ENCODE measurements around the gene SULT4A1.

SULT4A1 gene

GRCh38 chr22:43848366-43849171 lies 13.7 kb downstream of the SULT4A1 start:
- no peak for FAIRE-seq
- DNase-seq (ENCODE audit: extremely low spot score, insufficient read length, low read depth), result no peak

DNA sequence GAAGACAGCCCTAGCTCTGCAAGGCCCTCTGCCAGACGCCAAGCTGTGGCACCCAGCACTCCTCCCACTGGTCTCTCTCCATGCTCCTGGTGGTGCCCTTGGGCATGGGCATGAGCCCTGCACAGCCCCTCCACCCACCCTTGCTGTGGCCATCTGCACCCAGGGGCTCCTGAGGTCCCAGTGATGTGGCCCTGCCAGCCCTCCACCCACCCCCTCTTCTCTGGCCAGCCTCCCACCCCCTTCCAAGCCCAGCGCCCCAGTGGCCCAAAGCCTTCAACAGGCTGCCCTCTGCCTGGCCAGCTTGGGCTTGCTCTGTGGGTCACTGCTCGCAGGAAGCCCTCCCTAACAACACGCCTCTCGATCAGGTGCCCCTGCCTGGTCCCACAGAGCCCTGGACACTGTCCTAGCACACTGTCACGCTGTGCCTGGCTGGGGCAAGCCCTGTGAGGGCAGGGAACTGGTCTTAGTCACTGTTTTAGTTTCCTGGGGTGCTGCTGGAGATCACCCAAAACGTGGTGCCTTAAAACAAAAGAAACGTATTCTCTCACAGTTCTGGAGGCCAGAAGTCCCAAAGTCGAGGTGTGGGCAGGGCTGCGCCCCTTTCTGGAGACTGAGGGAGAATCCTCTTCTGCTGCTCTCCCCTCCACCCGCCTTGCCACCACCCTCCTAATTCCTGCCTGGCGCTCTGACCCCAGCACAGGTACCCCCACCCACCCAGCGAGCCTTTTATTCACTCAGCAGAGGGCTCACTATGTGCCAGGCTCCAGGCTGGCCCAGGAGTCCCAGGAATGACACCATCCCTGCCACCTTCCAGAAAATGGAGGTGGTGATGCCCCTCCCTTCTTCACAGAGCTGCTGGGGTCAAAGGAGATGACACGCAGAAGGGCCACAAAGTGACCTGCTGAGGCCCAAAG lies 14.7 kb downstream of the SULT4A1 start:
- FAIRE-seq, result no peak

DNA sequence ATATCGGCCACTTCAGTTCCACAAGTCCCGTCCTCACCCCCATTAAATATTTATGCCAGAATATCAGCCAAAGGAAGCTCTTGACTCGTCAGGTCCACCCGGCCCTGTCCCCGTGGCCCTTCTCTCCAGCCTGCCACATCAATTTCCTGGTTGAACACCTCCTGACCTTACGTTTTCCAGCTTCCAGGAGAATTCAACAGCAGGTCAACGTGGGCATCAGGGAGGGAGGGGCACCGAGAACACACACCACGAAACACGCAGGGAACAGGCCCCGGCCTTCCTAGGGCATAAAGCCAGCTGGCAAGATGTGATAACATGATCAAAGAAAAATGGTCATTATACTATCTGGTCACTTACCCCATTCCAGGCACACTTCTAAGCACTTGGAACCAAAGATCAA lies 15.3 kb downstream of the SULT4A1 start:
- DNase-seq (ENCODE audit: extremely low spot score, insufficient read length, low read depth) (no peak), FAIRE-seq (no peak)

More for the DNA sequence above, 14.7 kb downstream of the SULT4A1 start:
- no peak for DNase-seq (ENCODE audit: extremely low spot score, insufficient read length, low read depth)

DNA sequence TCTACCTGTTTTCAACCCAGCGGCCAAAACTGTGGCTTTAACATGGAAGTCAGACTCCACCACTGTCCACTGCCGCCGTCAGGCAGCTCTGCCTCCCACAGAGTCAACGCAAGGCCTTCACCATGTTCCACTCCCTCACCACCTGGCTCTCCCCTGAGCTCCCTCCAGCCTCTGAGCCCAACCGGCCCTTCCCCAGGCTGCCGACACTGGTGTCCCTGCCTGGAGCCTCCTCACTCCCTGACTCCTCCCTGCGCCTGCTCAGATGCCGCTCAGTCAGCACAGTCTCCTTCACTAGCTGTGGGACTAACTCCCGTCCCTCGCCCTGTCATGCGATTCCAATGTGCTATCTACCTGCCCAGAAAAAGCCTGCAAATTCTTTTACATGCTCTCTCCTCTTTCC lies 16.3 kb downstream of the SULT4A1 start:
- DNase-seq (ENCODE audit: extremely low spot score, insufficient read length, low read depth) (no peak), FAIRE-seq (no peak)

- FAIRE-seq, result no peak
- no peak for DNase-seq (ENCODE audit: extremely low spot score, insufficient read length, low read depth)
Observed at GRCh38 chr22:43844560-43845545, 17.5 kb downstream of the SULT4A1 start.

GRCh38 chr22:43843783-43844530 lies 18.4 kb downstream of the SULT4A1 start:
- DNase-seq (ENCODE audit: extremely low spot score, insufficient read length, low read depth) (no peak), FAIRE-seq (no peak)

DNA sequence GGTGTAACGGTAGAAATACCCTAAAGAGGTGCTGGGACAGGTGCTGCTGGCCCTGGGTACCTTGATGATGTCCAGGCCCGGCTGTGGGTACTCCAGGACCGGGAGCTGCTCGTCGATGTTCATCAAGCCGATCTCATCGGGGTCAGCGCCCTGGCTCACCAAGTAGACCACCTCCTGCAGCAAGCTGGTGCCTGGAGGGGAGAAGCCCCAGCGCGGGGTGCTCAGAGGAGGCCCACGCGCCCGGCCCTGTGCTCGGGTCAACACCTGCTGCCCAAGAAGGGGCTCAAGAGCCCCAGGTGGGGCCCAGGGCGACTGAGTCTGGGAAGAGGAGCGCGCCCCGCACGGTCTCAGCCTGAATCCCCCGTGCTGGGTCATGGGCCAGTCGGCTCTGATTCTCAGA lies 20.6 kb downstream of the SULT4A1 start:
- no peak for DNase-seq (ENCODE audit: extremely low spot score, insufficient read length, low read depth)
- no peak for FAIRE-seq

- FAIRE-seq (no peak), DNase-seq (ENCODE audit: extremely low spot score, insufficient read length, low read depth) (no peak)
Observed at GRCh38 chr22:43840851-43841250, 21.5 kb downstream of the SULT4A1 start.

DNA sequence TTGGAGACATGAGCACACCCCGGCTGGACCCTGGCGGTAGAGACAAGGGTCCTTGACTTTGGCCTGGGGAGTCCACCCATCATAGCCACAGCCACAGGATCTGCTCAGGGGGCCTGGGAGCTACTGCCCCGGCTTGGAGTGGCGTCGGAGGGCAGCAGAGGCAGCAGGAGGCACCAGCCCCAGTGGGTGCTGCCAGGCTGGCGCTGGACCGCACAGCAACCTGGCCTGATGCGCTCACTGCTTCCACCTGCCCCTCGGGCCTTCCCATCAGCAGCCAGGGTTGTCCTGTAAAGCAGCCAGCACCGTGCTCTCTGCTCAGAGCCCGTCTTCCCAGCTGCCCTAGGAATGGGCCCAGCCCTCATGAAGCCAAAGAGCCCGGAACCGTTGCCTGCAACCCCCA lies 21.9 kb downstream of the SULT4A1 start:
- DNase-seq (ENCODE audit: extremely low spot score, insufficient read length, low read depth) (no peak), FAIRE-seq (no peak)

- no peak for FAIRE-seq
- DNase-seq (ENCODE audit: extremely low spot score, insufficient read length, low read depth), result no peak
Observed at GRCh38 chr22:43839781-43840180, 22.5 kb downstream of the SULT4A1 start.

DNA sequence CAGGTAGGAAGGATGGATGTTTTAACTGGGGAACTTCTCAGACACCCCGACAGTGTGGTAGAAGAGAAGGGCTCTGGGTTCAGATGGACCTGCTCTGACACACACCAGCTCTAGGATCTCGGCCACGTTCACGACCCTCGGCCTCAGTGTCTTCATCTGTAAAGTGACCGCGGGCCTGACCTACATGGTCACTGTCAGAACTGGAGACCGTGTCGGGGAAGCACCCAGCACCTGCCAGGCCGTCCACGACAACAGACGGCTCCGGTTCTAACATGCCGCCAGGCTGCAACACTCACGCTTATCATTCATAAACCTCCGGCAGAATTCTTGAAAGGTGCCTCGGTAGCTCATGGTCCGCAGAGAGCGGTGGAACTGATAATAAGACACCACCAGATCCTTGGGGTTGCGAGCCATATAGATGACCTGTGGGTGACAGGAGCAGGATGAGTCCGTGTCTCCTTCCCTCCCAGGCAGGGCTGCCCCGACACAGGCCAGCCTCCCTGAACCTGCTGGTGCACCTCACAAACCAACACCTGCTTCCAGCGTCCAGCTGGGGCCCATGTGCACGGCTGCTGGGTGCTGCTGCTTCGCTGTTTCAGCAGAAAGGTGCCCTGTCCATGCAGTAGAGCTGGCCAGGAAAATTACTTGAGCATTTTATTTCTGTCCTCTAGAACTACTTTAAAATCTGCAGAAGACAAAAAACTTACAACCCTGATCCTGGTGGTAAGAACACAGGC lies 23.6 kb downstream of the SULT4A1 start:
- no peak for DNase-seq (ENCODE audit: extremely low spot score, insufficient read length, low read depth)

GRCh38 chr22:43838161-43838560 lies 24.2 kb downstream of the SULT4A1 start:
- DNase-seq (ENCODE audit: extremely low spot score, insufficient read length, low read depth) (no peak), FAIRE-seq (no peak)

More for the DNA sequence above, 23.6 kb downstream of the SULT4A1 start:
- FAIRE-seq, result no peak

DNA sequence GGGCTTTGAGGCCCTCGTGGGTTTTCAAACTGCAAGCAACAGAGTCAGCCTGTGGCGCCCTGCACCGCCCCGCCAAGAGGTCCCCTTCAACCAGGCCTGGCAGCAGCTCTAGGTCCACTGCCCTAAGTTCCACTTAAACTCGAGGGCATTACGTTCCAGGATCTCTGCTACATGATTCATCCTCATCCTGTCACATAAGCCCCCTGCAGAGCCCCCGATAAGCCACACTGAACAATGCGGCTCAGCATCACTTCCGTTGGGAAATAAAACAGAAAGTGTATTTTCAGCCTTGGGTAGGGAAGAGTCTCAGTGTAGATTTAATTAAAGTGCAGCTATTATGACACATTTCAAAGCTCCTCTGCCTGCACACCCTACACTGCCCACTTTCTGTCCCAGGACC lies 24.6 kb downstream of the SULT4A1 start:
- no peak for DNase-seq (ENCODE audit: extremely low spot score, insufficient read length, low read depth)
- FAIRE-seq, result no peak

DNA sequence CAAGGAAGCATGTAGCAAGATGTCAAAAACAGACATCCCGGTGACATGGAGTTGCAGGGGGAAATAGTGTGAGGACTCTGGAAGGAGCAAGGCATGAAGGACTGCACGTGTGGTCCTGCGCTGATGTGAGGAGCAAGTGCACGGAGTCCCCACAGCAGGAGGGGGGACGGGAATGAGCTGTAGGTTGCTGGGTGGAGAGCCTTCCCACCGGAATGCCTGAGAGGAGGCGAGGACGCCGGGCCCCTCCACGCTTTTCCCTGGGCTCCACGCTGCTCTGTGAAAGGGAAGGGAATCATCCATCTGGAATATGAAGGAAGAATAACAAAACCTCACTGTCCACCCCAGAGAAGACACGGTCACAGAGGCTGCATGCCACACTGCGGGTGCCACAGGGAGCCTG lies 26.6 kb downstream of the SULT4A1 start:
- FAIRE-seq (no peak), DNase-seq (ENCODE audit: extremely low spot score, insufficient read length, low read depth) (no peak)

DNA sequence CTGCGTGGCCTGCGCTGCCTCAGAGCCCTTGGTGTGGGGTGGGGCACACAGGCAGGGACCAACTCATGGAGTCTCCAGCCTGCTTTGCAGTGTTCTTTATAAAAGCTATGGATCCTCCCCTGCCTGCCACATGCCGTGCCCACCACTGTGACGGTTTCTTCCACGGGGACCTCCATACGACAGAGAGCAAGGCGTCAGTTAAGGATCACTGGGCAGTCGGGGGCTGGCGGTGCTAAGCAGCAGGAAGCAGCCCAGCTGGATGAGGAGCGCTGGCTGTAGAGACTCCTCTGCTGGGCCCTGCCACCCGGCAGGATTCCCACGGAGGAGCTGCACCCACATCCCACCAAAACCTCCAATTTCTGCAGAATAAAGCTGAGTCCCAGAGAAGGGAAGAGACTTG lies 27.1 kb downstream of the SULT4A1 start:
- DNase-seq (ENCODE audit: extremely low spot score, insufficient read length, low read depth) (no peak), FAIRE-seq (no peak)

- FAIRE-seq (no peak), DNase-seq (ENCODE audit: extremely low spot score, insufficient read length, low read depth) (no peak)
Observed at GRCh38 chr22:43833286-43834240, 28.8 kb downstream of the SULT4A1 start.

DNA sequence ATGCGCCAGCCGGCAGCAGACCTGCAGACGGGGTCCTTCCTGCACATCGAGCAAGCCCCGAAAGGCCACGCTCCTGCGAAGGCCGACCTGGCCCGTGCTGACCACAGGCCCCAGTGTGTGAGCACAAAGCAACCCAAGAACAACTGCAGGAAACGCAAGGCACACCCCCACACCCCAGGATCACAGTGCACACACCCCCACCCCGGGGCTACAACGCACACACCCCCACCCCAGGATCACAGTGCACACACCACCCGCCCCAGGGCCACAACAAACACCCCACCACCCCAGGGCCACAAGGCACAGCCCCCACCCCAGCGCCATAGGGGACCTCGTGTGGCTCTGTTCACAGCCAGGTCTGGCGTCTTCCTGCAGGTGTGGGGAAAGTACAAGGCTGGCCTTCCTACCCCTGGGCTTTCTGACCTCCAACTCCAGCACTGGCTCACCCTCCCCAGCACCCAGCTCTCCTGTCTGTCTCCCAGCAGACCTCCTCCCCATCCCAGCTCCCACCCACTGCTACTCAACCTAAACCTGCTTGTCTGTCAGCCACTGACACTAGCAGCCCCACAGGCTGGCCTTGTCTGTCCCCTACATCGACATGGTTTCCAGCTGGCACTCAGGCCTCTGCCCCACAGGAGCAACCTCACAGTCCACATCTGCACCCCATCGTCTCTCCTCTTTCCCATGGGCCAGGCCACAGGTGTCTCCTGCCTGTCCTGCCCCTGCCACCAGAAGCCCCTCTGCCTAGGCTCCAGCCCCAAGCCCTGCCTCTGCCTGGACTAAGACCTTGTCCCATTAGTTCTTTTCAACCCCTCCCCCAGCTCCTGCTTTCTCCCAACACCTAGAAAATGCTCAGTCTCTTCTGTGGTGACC lies 29.7 kb downstream of the SULT4A1 start:
- no peak for FAIRE-seq
- no peak for DNase-seq (ENCODE audit: extremely low spot score, insufficient read length, low read depth)

All from GM18507 (cell line).